NCI-H146 treated with DMSO at 0.1 percent for 48 hours (cell line): ENCODE data around the gene MAPK8IP2.

Experiments
- DNase-seq: peaks from one replicate; lab custom pipeline; 2025; ENCODE audit not compliant: unreplicated experiment; lab: John Stamatoyannopoulos, UW

The MAPK8IP2 gene

DNA sequence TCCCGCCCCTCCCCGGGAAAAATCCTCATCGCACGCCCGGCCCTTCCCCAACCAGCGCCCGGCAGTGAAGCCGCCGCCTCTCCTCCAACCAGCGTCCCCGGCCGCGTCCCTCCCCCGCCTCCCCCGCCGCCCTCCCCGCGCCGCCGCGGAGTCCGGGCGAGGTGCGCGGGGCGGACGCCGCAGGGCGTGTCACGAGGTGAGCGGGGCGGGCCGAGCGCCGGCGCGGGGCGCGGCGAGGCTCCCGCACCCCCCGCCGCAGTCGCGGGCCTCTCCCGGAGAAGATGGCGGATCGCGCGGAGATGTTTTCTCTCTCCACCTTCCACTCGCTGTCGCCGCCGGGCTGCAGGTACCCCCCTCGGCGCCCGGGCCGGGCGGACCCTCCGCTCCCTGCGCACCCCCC, at the start of gene MAPK8IP2:
Gene MAPK8IP2 (plus strand): TSS at position 256 of the 400 bp plus-strand sequence. CDS start 26 bp downstream, at position 282.
- no peak for DNase-seq

DNA sequence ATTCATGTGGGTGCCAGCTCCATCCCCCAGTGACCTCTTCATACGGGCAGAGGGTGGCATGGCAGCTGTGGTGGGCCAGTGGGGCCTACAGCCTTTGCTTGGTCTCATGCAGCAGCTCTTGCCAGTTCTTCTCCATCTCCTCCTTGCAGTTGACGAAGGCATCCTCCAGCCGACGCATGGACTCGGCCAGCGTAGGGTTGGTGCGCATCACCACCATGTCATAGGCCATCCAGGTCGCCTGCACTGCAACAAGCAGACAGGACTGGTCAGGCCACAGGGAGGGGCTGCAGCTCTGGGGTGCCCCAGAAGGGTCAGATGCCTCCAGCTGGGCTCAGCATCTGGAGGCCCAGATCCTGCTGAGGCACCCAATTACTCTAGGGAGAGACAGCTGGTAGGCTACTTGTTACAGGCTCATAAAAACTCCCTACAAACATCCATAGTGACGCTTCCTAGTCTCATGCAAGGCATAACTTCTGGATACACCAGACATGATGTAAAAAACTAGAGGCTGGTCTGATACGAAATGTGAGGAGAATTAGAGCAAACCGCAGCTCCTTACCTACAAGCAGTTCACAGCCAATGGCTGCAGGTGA, 49.3 kb upstream of the MAPK8IP2 start:
- DNase-seq = no peak

DNA sequence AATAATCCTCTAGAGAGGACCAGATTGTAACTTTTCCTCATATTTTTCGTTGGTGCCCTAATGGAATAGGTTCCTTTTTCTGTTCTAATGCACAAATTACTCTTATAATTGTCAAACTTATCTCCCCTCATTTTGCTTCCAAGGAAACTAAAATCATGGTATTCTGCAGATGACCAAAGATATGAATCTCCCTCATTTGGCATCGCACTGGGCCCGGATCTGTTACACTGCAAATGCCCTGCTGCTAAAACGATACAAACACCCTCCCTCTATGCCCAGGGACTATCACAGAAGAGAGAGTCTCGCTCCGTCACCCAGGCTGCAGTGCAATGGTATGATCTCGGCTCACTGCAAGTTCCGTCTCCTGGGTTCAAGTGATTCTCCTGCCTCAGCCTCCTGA, 47.3 kb upstream of the MAPK8IP2 start:
- no peak for DNase-seq

DNA sequence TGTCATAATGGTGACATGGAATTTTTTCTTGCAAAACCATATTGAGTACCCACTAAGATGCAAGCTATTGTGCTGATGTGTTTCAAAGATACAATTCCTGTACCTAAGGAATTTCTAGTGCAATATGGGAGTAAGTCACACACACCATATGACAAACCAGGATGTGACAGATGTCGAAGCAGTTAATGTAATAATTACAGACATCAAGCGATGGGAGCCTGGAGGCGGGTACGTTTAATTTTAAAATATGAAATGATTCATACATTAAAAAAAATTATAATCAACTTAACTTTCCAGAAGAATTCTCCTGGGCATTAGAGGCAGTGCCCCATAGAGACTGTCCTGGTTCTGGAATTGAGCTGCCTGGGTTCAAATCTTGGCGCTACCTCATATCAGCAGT, 43.9 kb upstream of the MAPK8IP2 start:
- DNase-seq = no peak

DNA sequence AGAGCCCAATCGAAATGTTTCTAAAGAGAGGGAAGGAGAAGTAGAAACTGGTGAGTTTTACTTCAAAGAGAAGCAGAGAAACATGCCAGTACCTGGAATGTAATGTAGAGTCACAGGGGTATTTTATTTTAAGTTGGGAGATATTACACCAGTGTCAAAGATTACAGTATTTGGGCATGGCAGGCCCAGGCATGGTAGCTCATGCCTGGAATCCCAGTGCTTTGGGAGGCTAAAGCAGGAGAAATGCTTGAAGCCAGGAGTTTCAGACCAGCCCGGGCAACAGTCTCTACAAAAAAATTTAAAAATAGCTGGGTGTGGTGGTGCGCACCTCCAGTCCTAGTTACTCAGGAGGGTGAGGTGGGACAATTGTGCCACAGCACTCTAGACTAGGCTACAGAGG, 40.6 kb upstream of the MAPK8IP2 start:
- no peak for DNase-seq

DNA sequence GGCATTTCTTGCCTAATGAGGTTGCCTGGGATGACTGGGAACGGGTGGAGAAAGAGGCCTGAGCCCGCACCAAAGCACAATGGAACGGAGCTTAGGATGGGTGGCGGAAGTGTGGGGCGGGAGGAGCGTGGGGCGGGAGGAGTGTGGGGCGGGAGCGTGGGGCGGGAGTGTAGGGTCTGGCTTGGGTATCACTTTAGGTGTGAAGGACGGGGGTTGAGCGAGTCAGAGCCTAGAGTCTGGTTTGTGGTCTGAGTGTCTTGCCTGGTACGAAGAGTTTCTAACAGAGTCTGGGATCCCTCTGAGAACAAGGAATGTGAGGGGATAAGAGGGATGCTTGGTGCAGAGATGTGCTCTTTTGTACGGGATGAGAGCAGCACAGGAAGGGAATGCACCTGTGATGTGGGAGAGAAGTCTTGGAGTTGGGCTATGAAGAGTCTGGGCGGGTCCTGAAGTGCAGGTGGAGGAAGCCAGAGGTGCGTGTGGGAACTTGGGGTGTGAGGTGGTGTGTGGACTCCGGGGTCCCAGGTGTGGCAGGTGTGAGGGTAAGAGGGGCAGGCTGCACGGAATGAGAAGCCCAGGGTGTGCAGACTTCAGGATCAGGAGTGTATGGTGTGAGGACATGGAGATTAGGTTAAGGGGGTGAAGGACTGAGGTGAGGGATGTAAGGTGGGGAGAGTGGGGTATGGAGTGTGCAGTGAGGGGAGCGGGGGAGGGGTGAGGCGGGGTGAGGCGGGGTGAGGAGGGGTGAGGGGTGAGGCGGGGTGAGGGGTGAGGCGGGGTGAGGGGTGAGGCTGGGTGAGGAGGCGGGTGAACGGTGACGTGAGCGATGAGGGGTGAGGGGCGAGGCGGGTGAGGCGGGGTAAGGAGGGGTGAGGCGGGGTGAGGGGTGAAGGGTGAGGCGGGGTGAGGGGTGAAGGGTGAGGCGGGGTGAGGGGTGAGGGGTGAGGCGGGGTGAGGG, 38.9 kb upstream of the MAPK8IP2 start:
- DNase-seq = no peak

DNA sequence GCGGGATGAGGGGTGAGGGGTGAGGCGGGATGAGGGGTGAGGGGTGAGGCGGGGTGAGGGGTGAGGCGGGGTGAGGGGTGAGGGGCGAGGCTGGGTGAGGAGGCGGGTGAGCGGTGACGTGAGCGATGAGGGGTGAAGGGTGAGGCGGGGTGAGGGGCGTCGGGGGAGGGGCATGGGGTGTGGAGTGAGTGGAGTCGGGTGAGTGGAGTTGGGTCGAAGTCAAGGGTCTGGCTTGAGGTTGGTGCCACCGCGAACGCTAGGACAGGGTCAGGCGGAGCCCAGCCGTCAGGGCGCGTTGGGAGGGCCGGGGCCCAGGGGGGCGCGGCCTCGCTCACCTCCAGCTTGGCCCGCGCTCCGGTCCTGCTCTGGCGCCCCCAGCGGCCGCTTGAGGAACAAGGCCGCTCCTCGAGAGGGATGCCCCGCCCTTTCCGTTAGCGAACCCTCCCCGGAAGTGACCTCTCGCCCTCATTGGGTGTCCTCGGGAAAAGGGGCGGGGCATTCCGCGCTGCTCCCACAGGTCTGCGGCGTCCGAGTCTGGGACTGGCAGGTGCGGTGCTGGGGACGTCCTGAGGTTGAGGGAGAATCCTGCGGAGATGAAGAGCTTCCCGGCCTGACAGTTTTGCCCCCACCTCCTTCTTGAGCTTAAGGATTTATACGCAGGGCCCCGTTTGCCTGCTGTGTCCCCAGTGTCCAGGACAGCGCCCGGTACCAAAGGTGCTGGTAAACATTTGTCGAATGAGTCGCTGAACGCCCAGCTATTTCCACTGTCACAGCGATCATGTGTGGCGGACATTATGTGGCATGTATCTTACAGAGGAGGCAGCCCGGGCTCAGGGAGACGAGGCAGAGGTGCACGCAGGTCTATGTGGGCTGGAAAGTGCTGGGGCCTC, 37.8 kb upstream of the MAPK8IP2 start, which contains the start of gene SYCE3:
Gene SYCE3 (minus strand): TSS at position 397 of the 890 bp plus-strand sequence. CDS start 6,514 bp downstream, outside the sequence.
- DNase-seq = peak; percentile 75

DNA sequence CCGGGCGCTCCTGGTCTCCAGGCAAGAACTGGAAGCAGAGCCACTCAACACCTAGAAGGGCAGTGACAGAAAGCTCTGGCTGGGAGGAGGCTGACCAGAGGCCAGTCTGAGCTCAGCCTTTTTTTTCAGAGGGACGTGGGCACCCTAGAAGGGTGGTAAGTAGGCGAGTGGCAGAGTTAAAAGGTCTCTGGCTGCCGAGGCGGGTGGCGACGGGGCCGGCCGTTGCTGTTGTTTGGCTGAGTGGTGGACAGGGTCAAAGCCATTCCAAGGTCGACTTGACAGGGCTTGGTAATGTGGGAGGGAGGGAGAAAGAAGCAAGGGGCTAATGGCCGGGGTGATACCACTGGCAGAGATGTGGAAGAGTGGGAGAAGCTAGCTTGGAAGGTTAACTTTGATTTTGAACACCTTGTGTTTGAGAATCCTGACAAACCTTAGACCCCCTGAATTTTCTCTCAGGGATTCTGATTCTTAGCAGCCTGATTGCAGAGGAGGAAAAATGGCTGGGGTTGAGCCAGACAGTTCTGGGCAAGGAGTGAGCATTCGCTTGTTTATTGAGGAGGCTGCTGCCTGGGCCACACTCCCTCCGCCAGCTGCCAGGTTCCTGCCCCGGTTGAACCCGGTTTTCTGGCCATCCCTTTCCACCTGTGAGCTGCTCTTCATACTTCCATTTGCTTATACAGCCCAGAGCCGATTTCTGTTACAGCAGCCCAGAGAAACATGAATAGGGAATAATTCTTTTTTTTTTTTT, 37.0 kb upstream of the MAPK8IP2 start:
- no peak for DNase-seq

DNA sequence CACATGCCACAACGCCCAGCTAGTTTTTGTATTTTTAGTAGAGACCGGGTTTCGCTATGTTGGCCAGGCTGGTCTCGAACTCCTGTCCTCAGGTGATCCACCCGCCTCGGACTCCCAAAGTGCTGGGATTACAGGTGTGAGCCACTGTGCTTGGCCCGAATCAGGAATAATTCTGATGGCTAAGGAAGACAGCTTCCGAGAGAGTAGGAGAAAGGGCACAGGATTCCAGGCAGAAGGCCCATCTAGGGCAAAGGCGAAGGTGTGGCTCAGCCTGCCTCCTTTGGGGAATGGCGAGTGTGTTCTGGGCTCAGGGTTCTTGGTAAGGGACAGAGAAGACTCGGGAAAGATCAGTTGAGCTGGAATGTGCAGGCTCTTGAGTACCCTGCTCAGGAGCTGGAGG, 36.3 kb upstream of the MAPK8IP2 start:
- no peak for DNase-seq

DNA sequence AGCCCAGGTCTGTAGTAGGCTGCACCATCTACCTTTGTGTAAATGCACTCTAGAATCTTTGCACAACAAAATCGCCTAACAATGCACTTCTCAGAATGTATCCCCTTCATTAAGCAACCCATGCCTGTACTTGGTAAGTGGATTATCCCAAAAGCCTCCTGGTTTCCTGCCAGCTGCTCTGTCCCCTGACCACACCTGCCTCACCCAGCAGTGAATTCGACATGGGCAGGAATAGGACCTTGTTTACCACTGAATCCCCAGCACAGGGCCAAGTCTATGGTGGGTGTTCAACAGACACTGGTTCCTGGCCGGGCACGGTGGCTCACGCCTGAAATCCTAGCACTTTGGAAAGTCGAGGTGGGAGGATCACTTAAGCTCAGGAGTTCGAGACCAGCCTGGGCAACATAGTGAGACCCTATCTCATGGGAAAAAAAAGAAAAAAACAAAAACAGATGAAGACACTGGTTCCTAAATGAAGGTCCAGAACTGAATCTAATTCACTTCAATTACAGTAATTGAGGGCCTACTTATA, 32.8 kb upstream of the MAPK8IP2 start:
- DNase-seq = no peak

DNA sequence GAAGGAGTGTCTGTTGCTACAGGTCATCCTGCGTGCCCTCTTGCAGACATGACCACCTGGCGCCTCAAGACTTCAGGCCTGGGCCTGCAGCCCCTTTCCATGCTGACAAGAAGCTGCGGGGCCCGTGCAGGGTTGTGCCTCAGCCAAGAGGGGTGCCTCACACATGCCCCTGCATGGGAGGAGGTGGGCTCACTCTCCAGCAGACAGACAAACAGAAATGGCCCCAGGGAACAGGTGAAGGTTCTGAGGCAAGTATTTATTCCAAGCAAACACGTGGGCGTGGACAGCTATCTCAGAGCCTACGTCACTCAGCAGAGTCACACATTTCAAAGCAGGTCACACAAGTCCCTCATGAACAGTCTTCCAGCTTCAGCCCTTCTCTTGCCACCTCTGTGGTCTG, 32.0 kb upstream of the MAPK8IP2 start:
- no peak for DNase-seq

DNA sequence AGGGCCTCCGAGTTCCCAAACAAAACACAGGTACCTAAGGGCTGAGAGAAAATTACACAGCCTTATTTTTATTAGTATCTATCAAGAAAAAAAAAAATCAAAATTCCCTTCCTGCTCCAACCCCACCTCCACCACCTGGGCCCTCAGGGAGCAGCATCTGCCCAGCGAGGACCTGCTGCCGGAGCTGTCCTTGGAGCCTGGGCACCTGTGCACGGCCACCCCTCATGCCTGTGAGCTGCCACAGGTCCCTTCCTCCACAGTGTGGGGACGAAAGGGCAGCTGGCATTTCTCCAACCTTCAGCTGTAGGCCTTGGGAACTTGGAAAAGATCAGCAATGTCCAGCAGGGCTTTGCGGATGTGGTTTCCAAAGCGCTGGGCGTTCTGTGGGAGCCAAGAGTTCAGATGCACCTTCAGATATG, 31.5 kb upstream of the MAPK8IP2 start:
- no peak for DNase-seq

DNA sequence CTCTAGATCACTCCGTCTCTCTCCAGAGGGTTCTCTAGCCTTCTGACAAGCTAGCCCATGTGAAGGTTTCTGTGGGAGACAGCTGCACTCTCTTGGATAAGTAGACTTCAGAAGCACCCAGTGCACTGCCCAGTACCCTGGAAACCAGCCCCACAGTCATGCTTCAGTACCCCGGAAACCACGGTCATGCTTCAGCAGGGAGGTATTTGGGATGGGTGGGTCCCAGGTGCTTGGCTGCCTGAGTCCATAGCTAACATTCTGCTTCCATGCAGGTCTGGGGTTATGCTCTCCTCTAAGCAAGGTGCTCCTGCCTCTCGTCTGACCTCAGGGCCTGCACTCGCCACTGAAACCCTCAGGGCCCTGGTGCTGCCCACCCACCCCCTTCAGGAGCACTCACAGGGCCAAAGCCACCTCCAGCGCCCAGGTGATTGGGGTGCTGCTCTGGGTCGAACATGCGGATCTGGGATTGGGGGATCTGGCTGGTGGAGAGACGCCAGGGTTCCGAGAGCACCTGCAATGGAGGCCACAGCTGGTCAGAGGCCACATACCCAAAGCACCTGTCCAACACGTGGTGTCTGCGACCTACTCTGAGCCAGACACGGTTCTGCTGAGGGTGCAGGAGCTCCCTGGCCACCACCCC, 30.6 kb upstream of the MAPK8IP2 start:
- no peak for DNase-seq

DNA sequence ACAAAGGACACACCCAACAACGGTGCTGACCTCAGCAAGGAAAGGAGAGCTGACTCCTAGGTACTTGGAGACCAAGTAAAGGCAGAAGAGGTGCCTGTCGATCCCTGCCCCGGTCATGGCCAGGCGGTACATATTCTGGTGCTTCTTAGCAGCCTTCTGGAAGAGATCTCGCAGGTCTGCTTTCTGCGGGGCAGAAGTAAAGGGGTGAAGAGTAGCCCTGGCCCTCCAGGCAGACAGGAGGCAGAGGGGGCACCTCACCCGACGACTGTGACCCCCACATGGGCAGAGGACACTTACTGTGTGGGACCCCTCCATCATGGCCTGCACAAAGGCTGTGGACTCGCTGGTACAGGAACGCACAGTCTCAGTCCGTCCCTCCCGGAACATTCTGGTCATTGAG, 29.7 kb upstream of the MAPK8IP2 start:
- no peak for DNase-seq

DNA sequence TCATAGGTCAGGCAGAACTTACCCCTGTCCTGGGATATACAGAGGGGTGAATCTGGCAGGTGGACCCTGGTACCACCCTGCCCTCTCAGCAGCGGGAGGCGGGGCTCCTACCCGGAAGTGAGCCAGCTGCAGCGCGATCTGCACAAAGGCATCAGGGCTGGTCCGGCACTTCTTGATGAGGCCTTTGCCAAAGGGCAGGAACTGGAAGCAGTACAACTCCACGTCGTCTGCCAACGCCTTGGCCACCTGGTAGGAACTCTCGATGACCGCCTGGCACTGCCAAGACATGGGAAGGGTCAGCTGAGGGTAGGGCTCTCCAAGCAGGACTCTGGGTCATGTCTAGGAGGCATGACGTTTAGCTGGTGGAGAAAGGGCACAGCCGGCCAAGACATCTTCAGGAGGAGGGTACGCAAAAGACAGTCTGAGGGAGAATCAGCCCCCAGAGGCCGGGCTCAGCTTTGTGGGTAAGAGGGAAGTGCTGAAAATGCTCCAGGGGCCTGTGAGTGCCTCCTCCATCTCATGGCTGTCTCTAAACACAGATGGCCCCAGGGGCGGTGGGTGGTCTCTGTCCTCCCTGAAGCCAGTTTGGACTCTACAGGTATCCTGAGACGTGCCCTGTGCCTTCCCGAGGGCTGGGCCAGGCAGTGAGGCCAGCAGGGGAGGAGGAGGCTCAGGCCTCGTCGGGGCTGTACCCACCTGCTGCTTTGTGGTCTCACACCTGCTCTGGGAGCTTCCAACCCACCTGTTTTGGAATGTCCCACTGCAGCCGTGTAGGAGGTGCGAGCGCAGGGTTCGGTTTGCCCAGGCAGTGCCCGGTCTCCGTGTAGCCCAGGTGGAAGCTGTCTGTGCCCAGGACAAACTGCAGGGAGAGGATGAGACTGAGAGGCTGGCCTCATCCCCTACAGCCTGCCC, 29.1 kb upstream of the MAPK8IP2 start:
- no peak for DNase-seq

DNA sequence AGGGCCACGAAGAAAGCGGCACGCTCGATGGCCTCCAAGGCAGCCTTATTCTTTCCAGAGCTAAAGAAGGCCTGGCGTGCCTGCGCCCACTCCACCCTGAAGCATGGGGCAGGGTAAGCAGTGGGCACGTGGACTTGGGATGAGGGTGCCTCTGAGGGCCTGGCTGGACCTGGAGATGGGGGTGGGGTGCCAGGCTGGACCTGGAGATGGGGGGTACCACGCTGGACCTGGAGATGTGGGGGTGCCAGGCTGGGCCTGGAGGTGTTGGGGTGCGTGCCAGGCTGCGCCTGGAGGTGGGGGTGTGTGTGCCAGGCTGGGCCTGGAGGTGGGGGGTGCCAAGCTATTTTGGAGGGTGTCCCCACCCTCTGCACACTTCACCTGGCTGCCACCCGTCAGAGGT, 27.6 kb upstream of the MAPK8IP2 start:
- no peak for DNase-seq

DNA sequence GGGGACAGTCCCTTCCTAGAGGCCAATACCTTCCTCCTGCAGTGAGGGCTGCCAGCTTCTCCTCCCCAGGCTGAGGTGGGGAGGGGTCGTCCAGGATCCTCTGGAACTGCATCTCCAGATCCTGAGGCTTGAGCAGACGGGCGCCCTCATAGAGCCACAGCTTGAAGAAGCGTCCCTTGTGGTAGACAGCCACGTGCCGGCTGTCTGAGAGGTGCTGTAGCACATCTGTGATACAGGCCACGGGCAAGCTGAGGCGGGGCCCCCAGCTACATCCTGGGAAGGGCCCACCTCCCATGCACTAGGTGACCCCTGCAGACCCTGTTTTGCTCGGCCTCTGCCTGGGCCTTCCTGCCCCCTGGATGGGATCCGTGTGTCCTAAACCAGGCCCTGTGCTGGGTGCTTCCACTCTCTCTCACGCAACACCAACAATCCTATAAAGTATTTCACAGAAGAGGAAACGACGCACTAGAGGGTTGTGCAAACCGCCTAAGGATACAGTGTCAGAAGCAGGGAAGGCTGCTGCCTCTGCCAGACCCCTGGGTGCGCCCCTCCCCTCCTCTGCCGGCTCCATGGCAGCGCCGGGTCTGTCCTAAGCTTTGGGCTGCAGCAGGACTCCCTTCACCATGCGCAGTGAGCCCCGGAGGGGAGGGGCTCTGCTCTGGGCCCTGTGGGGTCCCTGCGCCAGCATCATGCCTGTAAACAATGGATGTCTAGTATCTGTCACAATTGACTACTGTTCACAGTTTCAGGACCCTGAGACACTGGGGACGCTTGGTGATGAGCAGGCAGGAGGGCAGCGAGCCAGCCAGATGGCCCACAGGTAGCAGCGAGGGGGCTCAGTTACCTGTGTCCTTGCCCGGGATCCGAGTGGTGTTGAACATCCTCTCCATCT, 26.9 kb upstream of the MAPK8IP2 start:
- DNase-seq = no peak

DNA sequence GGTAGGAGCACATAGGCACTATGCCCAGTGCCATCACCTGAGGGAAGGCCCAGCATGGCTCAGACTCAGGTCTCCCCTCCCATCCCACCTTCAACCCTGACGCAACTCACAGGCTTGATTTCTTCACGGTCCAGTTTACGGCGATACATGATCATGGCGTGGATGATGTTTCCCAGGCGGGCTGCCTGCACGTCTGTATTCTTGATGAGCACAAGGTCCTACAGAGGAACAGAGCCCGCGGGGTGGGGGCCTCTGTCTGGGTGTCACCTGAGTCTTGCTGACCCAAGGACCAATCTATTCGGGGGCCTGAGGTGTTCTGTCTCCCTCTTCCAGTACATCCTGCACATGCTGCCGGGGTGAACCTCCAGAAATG, 26.2 kb upstream of the MAPK8IP2 start:
- no peak for DNase-seq
